H9 (cell line): ENCODE measurements around the gene PFN4. TPM values are rescaled to one million over a fixed set of nuclear protein-coding genes. Genes with fewer than 3 reads are reported as not detected.

Experiments used
- DNase-seq: peaks from one replicate; pipeline ENCODE4 v3.0.0-alpha.2; 2017
- H2AFZ ChIP-seq: one replicate; pipeline ENCODE4 v1.6.1; 2013; ENCODE audit warnings: mild to moderate bottlenecking, low read length, control low read depth, moderate library complexity
- H2AK5ac ChIP-seq: 2 replicates; pipeline ENCODE4 v1.6.1; 2013; ENCODE audit warnings: low read length, control low read depth, mixed read lengths; ENCODE audit not compliant: insufficient read length
- H2BK120ac ChIP-seq: one replicate; pipeline ENCODE4 v1.6.1; 2013; ENCODE audit warnings: low read depth, mild to moderate bottlenecking, low read length, control low read depth, inconsistent platforms; ENCODE audit not compliant: poor library complexity, severe bottlenecking
- H2BK12ac ChIP-seq: 2 replicates; pipeline ENCODE4 v1.6.1; 2013; ENCODE audit warnings: low read length, control low read depth, mixed read lengths, low read depth; ENCODE audit not compliant: insufficient read length
- H2BK15ac ChIP-seq: 2 replicates; pipeline ENCODE4 v1.6.1; 2013; ENCODE audit warnings: low read depth, low read length, control low read depth
- H2BK20ac ChIP-seq: one replicate; pipeline ENCODE4 v1.6.1; 2013; ENCODE audit warnings: low read depth, mild to moderate bottlenecking, low read length, control low read depth, inconsistent platforms; ENCODE audit not compliant: poor library complexity, severe bottlenecking
- H2BK5ac ChIP-seq: 2 replicates; pipeline ENCODE4 v1.6.1; 2013; ENCODE audit warnings: low read length, control low read depth, mixed read lengths; ENCODE audit not compliant: insufficient read length
- H3K14ac ChIP-seq: 2 replicates; pipeline ENCODE4 v1.6.1; 2013; ENCODE audit warnings: low read length, control low read depth; ENCODE audit not compliant: insufficient read depth
- H3K18ac ChIP-seq: 2 replicates; pipeline ENCODE4 v1.6.1; 2013; ENCODE audit warnings: low read depth, mild to moderate bottlenecking, mixed read lengths, low read length, control low read depth; ENCODE audit not compliant: insufficient read length
- H3K23ac ChIP-seq: 2 replicates; pipeline ENCODE4 v1.6.1; 2013; ENCODE audit warnings: low read length, control low read depth, mixed read lengths, low read depth; ENCODE audit not compliant: insufficient read length
- H3K23me2 ChIP-seq: 2 replicates; pipeline ENCODE4 v1.6.1; 2013; ENCODE audit warnings: low read depth, mild to moderate bottlenecking, mixed read lengths, low read length, control low read depth; ENCODE audit not compliant: insufficient read length, poor library complexity, severe bottlenecking
- H3K27ac ChIP-seq: 2 replicates; pipeline ENCODE4 v1.5.1; 2013; ENCODE audit warnings: low read length, control low read depth, mixed read lengths, low read depth; ENCODE audit not compliant: insufficient read length
- H3K27me3 ChIP-seq: 2 replicates; pipeline ENCODE4 v1.6.1; 2013; ENCODE audit warnings: low read length, control low read depth, inconsistent platforms; ENCODE audit not compliant: insufficient read depth
- H3K4ac ChIP-seq: 2 replicates; pipeline ENCODE4 v1.6.1; 2013; ENCODE audit warnings: low read depth, mild to moderate bottlenecking, control low read depth, inconsistent platforms, low read length, moderate library complexity
- H3K4me1 ChIP-seq: 2 replicates; pipeline ENCODE4 v1.6.1; 2013; ENCODE audit warnings: low read length, control low read depth, inconsistent platforms; ENCODE audit not compliant: insufficient read depth
- H3K4me2 ChIP-seq: 2 replicates; pipeline ENCODE4 v1.6.1; 2013; ENCODE audit warnings: low read length, control low read depth, mixed read lengths; ENCODE audit not compliant: insufficient read length, insufficient read depth
- H3K56ac ChIP-seq: 2 replicates; pipeline ENCODE4 v1.6.1; 2013; ENCODE audit warnings: low read depth, mild to moderate bottlenecking, mixed read lengths, low read length, control low read depth; ENCODE audit not compliant: insufficient read length
- H3K79me1 ChIP-seq: 2 replicates; pipeline ENCODE4 v1.6.1; 2013; ENCODE audit warnings: low read depth, mild to moderate bottlenecking, moderate library complexity, low read length, control low read depth, inconsistent platforms; ENCODE audit not compliant: insufficient read depth, poor library complexity, severe bottlenecking
- H3K79me2 ChIP-seq: 2 replicates; pipeline ENCODE4 v1.6.1; 2013; ENCODE audit warnings: low read length, control low read depth, inconsistent platforms; ENCODE audit not compliant: insufficient read depth
- H3K9ac ChIP-seq: 2 replicates; pipeline ENCODE4 v1.6.1; 2013; ENCODE audit warnings: low read length, control low read depth, mixed read lengths; ENCODE audit not compliant: insufficient read length; ENCODE audit errors: extremely low read depth
- H3K9me3 ChIP-seq: one replicate; pipeline ENCODE4 v1.6.1; 2013; ENCODE audit warnings: low read depth, low read length, inconsistent platforms; ENCODE audit not compliant: control insufficient read depth
- H3T11ph ChIP-seq: one replicate; pipeline ENCODE4 v1.6.1; 2013; ENCODE audit warnings: mild to moderate bottlenecking, low read length, control low read depth, inconsistent platforms
- H4K20me1 ChIP-seq: one replicate; pipeline ENCODE4 v1.6.1; 2013; ENCODE audit not compliant: control insufficient read depth, insufficient read length, insufficient read depth
- H4K5ac ChIP-seq: 2 replicates; pipeline ENCODE4 v1.6.1; 2013; ENCODE audit warnings: low read depth, mild to moderate bottlenecking, mixed read lengths, low read length, control low read depth; ENCODE audit not compliant: insufficient read length
- H4K8ac ChIP-seq: replicated peaks from 2 replicates; pipeline ENCODE4 v1.6.1; 2013; ENCODE audit warnings: low read length, control low read depth, mixed read lengths, low read depth; ENCODE audit not compliant: insufficient read length
- H4K91ac ChIP-seq: 2 replicates; pipeline ENCODE4 v1.6.1; 2013; ENCODE audit warnings: low read depth, mild to moderate bottlenecking, moderate library complexity, mixed read lengths, low read length, control low read depth; ENCODE audit not compliant: insufficient read length
- H3K27ac Mint-ChIP-seq, 3 experiments: 2 replicates in 2 of 3; 3 replicates in 1 of 3; pipeline ENCODE4 v1.8.0; 2020 to 2021; ENCODE audit warnings: mixed read lengths in 3 of 3, mild to moderate bottlenecking in 1 of 3, moderate library complexity in 1 of 3
- H3K27me3 Mint-ChIP-seq: 2 replicates; pipeline ENCODE4 v1.8.0; 2021; ENCODE audit warnings: low read depth, mild to moderate bottlenecking, moderate library complexity, mixed read lengths
- H3K36me3 Mint-ChIP-seq, 3 experiments: 2 replicates in 2 of 3; 3 replicates in 1 of 3; pipeline ENCODE4 v1.8.0; 2020 to 2021; ENCODE audit warnings: low read depth in 3 of 3, mixed read lengths in 3 of 3; ENCODE audit not compliant: insufficient read depth in 1 of 3
- H3K4me1 Mint-ChIP-seq, 2 experiments: 2 replicates each; pipeline ENCODE4 v1.8.0; 2020; ENCODE audit warnings: mixed read lengths in 2 of 2
- H3K4me3 Mint-ChIP-seq, 2 experiments: 2 replicates in 1 of 2; 3 replicates in 1 of 2; pipeline ENCODE4 v1.8.0; 2020 to 2021; ENCODE audit warnings: mild to moderate bottlenecking in 2 of 2, mixed read lengths in 2 of 2, moderate library complexity in 1 of 2
- H3K9me3 Mint-ChIP-seq, 2 experiments: 2 replicates in 1 of 2; 3 replicates in 1 of 2; pipeline ENCODE4 v1.8.0; 2020; ENCODE audit warnings: mild to moderate bottlenecking in 2 of 2, mixed read lengths in 2 of 2, moderate library complexity in 1 of 2
- CTCF ChIP-seq: fragments of 200-600 bp; sonication (generic); conservative IDR thresholded peaks from 3 replicates; pipeline ENCODE4 v1.8.0; 2021; ENCODE audit warnings: antibody characterized with exemption, mild to moderate bottlenecking
- WGBS: extraction: QIAGEN DNeasy Blood & Tissue Kit; methylation state at CpG from one replicate; pipeline ENCODE4 v1.1.7; 2013; ENCODE audit warnings: missing lambda C conversion rate, low lambda C conversion rate, mixed read lengths; ENCODE audit not compliant: insufficient read length; ENCODE audit errors: extremely low coverage; 5-methylcytosine and 5-hydroxymethylcytosine counted together
- total RNA-seq: library from RNA; stranded (reverse); gene quantifications from 2 replicates; pipeline ENCODE4 v1.2.1, GENCODE V29; 2021

The PFN4 gene
- total RNA-seq, 1 experiment from 2014 or later, result not detected

- Histone ChIP-seq H4K5ac (no peak overlapping the region), H2BK15ac (no peak overlapping the region), H3K79me1 (no peaks in the 10 kb centered on the region), H4K8ac (no peak overlapping the region), H2BK12ac (no peak overlapping the region), H2BK20ac (no peak overlapping the region), H3K23me2 (peaks cover 4% of the 10 kb centered on the region), H3K27me3 (peaks cover 3% of the 10 kb centered on the region; the same call in 1 of the 2 replicates), H3K4ac (no peak overlapping the region), H3K27ac (no peak overlapping the region), H3K4me1 (peaks cover 2% of the 10 kb centered on the region; the same call in 1 of the 2 replicates), H2AK5ac (no peak overlapping the region), H3K4me2 (no peak overlapping the region), H2BK120ac (no peak overlapping the region), H3K18ac (no peak overlapping the region), H3K9me3 (no peaks in the 10 kb centered on the region), H4K91ac (no peak overlapping the region), H3K79me2 (no peaks in the 10 kb centered on the region), H3K14ac (no peak overlapping the region), H3K23ac (no peak overlapping the region), H3K9ac (no peak overlapping the region), H3K56ac (no peak overlapping the region), H4K20me1 (no peaks in the 10 kb centered on the region), H2BK5ac (no peak overlapping the region), H3T11ph (no peak overlapping the region), H2AFZ (no peak overlapping the region)
- no CpG with 5 or more reads among the region's 1 CpG for WGBS
- Mint-ChIP-seq H3K9me3 (no peaks in the 10 kb centered on the region; a peak in 1 of 5 replicates), H3K4me1 (peaks cover 20 to 26% of the 10 kb centered on the region in 2 experiments), H3K4me3 (no peak overlapping the region), H3K36me3 (no peaks in the 10 kb centered on the region; a peak in 2 of 7 replicates), H3K27me3 (no peaks in the 10 kb centered on the region; the same call in 1 of the 2 replicates), H3K27ac (no peak overlapping the region)
- no peak for TF ChIP-seq CTCF
- DNase-seq, result no peak
Observed at GRCh38 chr2:24125956-24126355, 2.8 kb upstream of the PFN4 start.
